HFF-Myc (cell line): ENCODE results near the gene TTC39B.

Experiments
- DNase-seq: peaks from one replicate; pipeline ENCODE4 v3.0.0-alpha.2; 2011; ENCODE audit warnings: low read depth; ENCODE audit errors: extremely low read depth
- H3K4me3 ChIP-seq: replicated peaks from 2 replicates; pipeline ENCODE4 v1.5.1; 2011; ENCODE audit warnings: low read depth, mild to moderate bottlenecking, control low read depth, low read length
- CTCF ChIP-seq: IDR thresholded peaks from 2 replicates; pipeline ENCODE4 v1.5.1; 2012; ENCODE audit warnings: mild to moderate bottlenecking, low read depth, low read length, control low read depth; ENCODE audit errors: missing control alignments

TTC39B gene

DNA sequence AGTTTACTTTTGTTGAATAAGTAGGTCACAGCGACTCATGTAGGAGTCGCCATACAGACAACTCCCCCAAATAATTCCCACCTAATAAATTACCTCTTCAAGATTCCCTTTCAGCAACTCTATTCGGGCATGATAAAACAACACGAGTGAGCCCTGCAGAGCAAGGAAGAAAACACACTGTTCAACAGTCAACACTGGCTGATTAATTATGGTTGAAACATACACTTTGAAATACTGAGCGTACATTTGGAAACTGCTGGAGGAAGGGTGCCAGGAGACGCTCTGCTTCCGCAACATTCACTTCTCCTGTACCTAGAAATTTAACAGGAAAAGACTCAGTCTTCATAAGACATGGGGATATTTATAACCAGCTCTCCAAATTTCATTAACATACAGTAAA lies 117.5 kb downstream of the TTC39B start:
- TF ChIP-seq CTCF = no peak
- DNase-seq = no peak
- H3K4me3 ChIP-seq = no peak overlapping the region

DNA sequence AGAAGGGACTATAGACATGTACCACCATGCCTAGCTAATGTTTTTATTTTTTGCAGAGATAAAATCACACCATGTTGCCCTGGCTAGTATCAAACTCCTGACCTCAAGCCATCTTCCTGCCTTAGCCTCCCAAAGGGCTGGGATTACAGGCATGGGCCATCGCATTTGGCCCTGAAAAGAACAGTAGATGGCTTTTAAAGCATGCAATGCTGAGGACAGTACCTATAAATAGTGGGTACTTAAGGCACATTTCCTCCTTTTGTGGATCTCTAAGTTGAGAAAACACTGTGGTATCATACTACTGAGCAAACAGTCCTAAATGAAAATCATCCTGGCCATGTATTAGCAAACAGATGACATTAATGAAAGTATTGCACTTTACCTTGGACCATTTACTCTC lies 119.4 kb downstream of the TTC39B start:
- no peak overlapping the region for H3K4me3 ChIP-seq
- TF ChIP-seq CTCF = no peak
- no peak for DNase-seq

DNA sequence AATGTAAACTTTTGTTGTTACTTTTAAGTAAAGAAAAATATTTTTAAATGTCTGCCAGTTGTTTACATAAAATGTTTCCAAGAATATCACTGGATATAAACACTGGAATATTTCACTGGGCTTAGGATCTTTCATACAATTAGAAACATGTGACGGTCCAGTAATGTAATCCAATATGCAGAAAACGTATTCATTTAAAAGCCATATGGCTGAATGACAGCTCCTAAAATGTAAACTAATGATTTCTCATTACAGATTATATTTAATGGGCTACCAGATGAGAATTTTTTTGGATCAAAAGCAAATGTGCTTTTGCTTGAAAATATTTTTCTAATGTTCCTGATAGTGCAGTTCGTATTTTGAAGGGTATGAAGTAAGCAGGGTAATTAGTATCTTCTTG lies 124.3 kb downstream of the TTC39B start:
- no peak for DNase-seq

GRCh38 chr9:15182101-15182551 lies 124.9 kb downstream of the TTC39B start:
- TF ChIP-seq CTCF = no peak
- H3K4me3 ChIP-seq = no peak overlapping the region
- no peak for DNase-seq

More for the DNA sequence above, 124.3 kb downstream of the TTC39B start:
- TF ChIP-seq CTCF = no peak
- H3K4me3 ChIP-seq = no peak overlapping the region

- DNase-seq = no peak
- no peak for TF ChIP-seq CTCF
- no peak overlapping the region for H3K4me3 ChIP-seq
These were observed 126.9 kb downstream of the TTC39B start for GRCh38 chr9:15180124-15180523.

- H3K4me3 ChIP-seq = no peak overlapping the region
- DNase-seq = no peak
- no peak for TF ChIP-seq CTCF
These were observed 128.4 kb downstream of the TTC39B start for GRCh38 chr9:15178631-15179030.

GRCh38 chr9:15176836-15177235 lies 130.2 kb downstream of the TTC39B start:
- no peak for DNase-seq

More at GRCh38 chr9:15176836-15177235, 130.2 kb downstream of the TTC39B start:
- no peak for TF ChIP-seq CTCF
- no peak overlapping the region for H3K4me3 ChIP-seq
